Activated CD4-positive, alpha-beta T cell treated with anti-CD3 and anti-CD28 coated beads, Interleukin-2, Interleukin-4, amounts not matched to agents 100 ng/mL and 50 ng/mL, durations not matched to agents 16 hours and 8 hours (primary cell): ENCODE measurements around the gene SRGAP2B.
"Not testable (repeated sequence)": the region's sequence is repeated elsewhere in the genome, so short reads cannot be mapped to it uniquely, and the experiment has no call there.

Experiments used
- DNase-seq: peaks from one replicate; pipeline ENCODE4 v3.0.0-alpha.2; 2020; ENCODE audit warnings: low spot score

SRGAP2B gene

GRCh38 chr1:145095284-145096057 lies at the start of gene SRGAP2B, which contains the start of gene FAM72D:
TSS of gene SRGAP2B (minus strand) at chr1:145095328. CDS start at chr1:145092901, 2,427 bp downstream.
TSS of gene FAM72D (plus strand) at chr1:145095974. CDS start at chr1:145096848, 874 bp downstream.
- DNase-seq, result not testable (repeated sequence)

- not testable (repeated sequence) for DNase-seq
Observed at GRCh38 chr1:145144264-145144913, 49.3 kb upstream of the SRGAP2B start.

- not testable (repeated sequence) for DNase-seq
Observed at GRCh38 chr1:145140549-145140948, 45.4 kb upstream of the SRGAP2B start.

- DNase-seq, result not testable (repeated sequence)
Observed at GRCh38 chr1:145134476-145134875, 39.3 kb upstream of the SRGAP2B start.

GRCh38 chr1:145128697-145129469 lies 33.8 kb upstream of the SRGAP2B start:
- DNase-seq, result not testable (repeated sequence)

- not testable (repeated sequence) for DNase-seq
Observed at GRCh38 chr1:145127144-145127543, 32.0 kb upstream of the SRGAP2B start.

- DNase-seq, result not testable (repeated sequence)
Observed at GRCh38 chr1:145125112-145125511, 30.0 kb upstream of the SRGAP2B start.

GRCh38 chr1:145123992-145124641 lies 29.0 kb upstream of the SRGAP2B start:
- not testable (repeated sequence) for DNase-seq

- DNase-seq, result not testable (repeated sequence)
Observed at GRCh38 chr1:145123062-145123395, 27.9 kb upstream of the SRGAP2B start.

- DNase-seq, result not testable (repeated sequence)
Observed at GRCh38 chr1:145122344-145123061, 27.4 kb upstream of the SRGAP2B start.

- DNase-seq, result not testable (repeated sequence)
Observed at GRCh38 chr1:145119842-145120241, 24.7 kb upstream of the SRGAP2B start.

GRCh38 chr1:145115587-145116493 lies 20.7 kb upstream of the SRGAP2B start:
- DNase-seq, result not testable (repeated sequence)

GRCh38 chr1:145114560-145115057 lies 19.5 kb upstream of the SRGAP2B start:
- not testable (repeated sequence) for DNase-seq

GRCh38 chr1:145112703-145113102 lies 17.6 kb upstream of the SRGAP2B start:
- DNase-seq, result not testable (repeated sequence)

GRCh38 chr1:145111674-145112073 lies 16.5 kb upstream of the SRGAP2B start:
- DNase-seq, result not testable (repeated sequence)

GRCh38 chr1:145103294-145103693 lies 8.2 kb upstream of the SRGAP2B start:
- not testable (repeated sequence) for DNase-seq

GRCh38 chr1:145101725-145102124 lies 6.6 kb upstream of the SRGAP2B start:
- not testable (repeated sequence) for DNase-seq

- not testable (repeated sequence) for DNase-seq
Observed at GRCh38 chr1:145094655-145095211, 395 bp downstream of the SRGAP2B start.

- DNase-seq, result not testable (repeated sequence)
Observed at GRCh38 chr1:145093517-145094149, 1.5 kb downstream of the SRGAP2B start.
